Activated CD8-positive, alpha-beta memory T cell treated with anti-CD3 and anti-CD28 coated beads, Interleukin-2, amount 50 U/mL, for 24 hours (primary cell): Measurements from ENCODE around the gene KMT5B.

Source experiments
- DNase-seq: peaks from one replicate; pipeline ENCODE4 v3.0.0-alpha.2; 2020; ENCODE audit errors: extremely low read depth

KMT5B gene

DNA sequence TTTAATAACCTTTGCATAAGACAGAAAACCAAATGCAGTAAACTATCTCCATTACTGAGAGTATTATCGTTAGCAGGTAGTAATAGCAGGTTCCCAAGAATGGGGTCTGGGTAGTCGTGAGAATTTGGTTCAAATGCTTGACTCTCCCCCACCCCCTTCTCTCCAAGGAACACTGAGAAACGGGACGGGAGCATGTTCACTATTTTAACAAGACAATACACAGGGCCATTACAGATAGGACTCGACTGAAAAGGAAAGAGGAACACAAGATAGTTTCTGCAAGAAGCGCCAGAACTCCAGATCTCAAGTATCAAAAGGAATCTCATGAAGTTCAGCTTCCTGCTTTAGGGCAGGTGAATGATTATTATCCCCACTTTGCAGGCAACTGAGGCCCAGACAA is 27.0 kb downstream of the KMT5B start:
- DNase-seq = no peak

DNA sequence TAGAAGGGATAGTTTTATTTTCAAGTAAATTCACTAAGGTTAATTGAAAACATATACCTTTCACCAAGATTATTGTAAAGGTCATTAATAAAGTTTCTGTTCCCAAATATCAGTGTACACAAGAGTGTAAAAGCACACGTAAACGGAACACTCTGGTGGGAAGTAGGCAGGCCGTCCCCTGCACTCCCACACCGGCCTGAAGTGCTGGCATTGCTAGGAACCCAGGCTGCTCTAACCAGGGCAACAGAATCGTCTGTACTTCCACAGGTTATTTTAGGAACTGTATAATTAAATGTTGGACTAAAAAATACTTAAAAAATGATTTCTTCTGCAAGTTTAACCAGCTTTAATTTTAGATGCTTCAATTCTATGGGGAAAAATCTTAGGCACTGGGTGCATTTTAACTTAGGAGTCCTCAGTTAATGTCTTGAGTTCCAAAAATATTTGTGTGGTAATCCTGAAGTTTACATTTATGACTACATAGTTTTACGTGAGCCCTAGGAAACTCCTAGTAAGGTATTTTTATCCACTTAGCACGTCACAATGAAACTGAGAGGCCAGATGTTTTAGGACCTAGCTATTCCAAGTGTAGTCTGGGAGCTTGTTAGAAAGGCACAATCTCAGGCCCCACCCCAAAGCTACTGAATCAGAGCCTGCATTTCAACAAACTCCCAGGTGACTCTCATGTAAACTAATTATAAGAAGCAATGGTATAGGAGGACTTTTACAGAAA is 31.2 kb downstream of the KMT5B start:
- no peak for DNase-seq

DNA sequence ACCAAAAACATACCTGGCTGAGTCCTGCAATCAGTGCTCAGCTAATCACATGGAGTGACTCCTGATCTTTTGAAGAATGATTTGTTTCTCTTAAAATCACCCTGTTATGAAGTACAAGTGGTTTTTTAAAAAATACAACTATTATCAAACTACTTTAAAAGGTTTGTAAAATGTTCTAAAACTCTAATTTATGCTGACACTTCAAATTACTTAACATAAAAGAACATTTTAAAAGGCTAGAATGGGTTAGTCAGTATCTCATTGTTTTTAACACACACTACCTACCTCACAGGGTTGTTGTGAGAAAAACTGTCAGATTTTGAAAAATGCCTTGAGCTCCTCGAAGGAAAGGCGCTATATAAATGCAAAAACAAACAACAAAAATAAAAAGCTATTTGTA is 33.2 kb downstream of the KMT5B start:
- DNase-seq = no peak

DNA sequence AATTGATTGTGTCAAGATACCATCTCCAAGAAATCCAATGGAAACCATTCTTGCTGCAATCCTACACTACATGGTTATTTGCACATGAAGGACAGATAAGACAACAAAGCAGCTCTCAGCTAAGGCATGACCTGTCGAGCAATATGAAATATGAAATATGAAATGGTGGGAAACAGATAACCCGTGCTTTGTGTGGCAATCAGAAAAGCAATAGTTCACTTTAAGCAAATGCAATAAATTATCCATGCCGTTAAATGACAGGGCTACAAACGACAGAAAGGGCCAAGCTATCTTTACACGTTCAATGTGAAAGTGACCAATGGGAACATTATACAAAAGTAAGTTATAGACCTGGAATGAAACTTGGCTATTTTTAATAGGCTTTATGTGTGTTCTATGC is 35.2 kb downstream of the KMT5B start:
- no peak for DNase-seq

DNA sequence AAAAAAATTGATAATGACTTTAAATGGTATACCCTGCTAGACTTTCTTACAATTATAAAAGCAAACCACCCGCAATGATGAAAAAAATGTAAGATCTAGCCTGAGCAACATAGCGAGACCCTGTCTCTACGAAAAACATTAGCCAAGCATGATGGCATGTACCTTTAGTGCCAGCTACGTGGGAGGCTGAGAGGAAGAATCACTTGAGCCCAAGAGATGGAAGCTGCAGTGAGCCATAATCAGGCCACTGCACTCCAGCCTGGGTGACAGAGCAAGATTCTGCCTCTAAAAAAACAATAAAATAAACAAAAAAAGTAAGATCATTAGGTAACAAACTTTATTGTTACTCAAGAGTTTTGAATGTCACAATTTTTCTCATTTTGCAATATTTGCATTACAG is 39.2 kb downstream of the KMT5B start:
- DNase-seq = no peak

DNA sequence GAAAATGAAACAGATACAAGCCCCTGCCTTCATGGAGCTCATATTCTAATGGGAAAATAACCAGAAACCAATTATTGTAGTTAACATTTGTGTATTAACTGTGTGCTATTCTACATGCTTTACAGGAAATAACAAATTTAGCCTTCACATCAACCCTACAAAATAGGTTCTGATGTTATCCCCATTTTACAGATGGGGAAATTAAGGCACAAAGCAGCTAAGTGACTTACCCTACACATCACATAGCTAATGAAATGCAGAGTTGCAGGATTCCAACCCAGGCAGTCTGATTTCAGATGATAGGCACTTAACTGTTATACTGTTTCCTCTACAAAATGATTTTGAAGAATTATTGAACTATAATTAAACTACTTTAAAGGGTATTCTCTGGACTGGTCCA is 43.7 kb downstream of the KMT5B start:
- no peak for DNase-seq

DNA sequence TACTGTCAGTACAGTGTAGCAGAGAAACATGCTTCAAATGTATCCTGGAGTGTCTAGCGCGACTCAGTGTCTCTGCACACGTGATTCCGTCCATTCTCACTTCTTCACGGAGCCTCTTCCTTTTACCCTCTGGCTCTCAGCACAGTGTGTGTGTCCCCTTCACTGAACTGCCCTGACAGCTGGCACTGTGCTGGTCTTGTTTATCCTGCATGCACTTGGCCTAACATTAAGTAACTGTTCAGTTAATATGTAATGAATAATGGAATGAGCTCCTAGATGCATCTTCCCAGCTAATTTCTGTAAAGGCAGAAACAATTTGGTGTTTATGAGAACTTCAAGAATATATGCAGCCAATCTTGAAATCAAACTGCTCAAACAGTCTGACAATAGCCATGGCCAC is 44.4 kb downstream of the KMT5B start:
- no peak for DNase-seq

DNA sequence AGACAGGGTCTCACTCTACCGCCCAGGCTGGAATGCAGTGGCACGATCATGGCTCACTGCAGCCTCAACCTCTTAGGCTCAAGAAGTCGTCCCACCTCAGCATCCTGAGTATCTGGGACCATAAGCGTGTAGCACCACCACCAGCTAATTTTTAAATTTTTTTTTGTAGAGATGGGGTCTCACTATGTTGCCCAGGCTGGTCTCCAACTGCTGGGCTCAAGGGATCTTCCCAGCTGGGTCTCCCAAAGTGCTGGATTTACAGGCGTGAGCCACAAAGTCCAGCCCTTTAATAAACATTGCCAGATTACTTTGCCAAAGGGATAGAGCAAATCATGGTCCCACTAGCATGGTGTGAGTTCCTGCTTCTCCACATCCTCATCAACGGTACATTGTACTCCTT is 45.6 kb downstream of the KMT5B start:
- no peak for DNase-seq

DNA sequence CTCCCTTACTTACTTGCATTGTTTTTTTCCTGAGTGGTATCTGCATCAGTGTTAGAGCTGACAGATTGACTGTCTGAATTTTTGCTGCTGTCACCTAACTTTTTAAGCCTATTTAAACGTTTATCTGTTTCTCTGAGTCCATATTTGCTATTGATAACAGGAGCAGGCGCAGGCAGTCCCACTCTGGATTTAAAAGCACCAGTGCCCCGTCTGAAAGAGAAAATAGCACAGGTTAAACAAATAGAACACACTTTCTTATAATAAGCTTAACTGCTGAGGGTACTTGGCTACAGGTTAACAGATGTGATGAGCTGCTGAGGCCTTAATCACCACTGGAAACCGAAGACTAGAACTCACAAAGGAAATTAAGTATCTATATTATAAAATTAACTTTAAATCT is 46.1 kb downstream of the KMT5B start:
- no peak for DNase-seq

DNA sequence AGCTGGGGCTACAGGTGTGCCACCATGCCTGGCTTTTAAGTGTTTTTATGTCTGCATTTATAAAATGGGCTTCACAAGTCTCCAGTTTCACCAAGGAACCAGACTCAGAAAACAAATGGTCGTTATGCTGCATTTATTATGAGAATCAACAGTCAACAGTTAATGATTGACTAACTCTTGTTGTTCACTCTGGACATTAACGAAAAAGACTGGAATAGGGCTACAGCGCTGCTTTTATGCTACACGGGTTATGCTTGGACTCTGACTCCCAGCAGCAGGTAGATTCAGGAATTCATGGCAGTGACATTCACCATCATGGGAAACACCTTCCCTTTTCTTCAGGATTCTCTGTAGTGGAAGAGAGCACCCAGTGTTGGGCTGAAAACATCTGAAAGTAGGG is 47.5 kb downstream of the KMT5B start:
- no peak for DNase-seq

DNA sequence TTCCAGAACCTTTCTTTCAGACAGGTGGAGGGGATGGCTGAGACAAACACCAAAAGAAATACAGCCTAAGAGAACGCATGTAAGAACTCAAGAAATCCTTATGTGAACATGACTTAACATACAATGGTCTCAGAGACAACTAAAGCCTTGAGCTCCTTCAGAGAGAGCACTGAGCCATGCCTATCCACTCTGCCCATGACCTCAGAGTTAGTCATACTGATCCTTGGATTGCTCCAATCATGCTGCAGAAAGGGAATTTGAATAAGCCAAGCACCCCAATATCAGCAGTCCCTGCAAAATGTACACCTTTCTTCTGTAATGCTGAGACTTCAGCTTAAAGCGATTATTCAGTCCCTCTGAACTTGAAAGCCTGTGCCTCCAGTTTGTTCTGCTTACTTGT is 48.7 kb downstream of the KMT5B start:
- no peak for DNase-seq

DNA sequence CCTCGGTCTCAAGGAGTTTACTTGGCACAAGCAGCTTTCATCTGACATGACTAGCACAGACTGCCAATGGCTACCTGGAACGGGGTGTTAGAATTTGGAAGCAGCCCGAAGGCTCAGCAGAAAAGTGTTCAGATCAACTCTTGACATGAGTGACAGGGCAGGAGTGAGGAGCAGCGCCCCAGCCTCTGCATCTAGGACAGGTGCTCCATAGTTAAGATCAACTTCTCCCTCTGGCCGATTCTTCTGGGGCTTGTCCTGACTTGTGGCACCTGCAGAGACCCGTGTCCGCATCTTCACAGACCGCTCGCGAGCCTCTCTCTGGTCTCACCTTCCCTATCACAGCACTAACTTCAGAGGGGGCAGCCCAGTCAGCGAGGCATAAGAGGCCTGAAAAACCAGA is 49.4 kb downstream of the KMT5B start:
- DNase-seq = no peak

DNA sequence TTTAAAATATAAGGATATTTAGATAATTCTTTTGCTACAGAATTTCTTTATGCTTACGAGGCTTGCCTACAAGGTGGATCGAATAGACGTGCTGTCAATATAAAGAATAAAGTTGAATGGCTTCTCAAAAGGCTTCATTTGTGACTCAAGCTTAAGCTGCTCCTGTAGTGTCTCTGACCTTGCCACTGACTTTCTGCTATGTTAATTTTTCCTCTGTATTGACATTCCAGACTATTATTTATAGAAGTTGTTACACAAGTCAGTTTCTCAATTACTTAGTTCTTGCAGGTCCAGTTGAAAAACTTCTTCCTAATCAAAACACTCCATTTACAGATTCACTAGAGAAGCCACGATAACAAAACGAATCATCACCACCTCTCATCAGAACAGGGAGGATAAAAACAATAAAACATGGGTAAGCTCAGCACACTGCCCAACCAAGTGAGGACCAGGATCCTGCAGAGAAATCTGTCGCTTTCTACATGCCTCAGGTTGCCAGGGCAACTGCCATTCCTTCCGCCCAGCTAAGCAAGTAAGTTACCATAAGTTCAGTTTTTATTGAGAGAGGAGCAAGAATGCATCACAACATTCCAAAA is 52.9 kb downstream of the KMT5B start:
- DNase-seq = no peak

DNA sequence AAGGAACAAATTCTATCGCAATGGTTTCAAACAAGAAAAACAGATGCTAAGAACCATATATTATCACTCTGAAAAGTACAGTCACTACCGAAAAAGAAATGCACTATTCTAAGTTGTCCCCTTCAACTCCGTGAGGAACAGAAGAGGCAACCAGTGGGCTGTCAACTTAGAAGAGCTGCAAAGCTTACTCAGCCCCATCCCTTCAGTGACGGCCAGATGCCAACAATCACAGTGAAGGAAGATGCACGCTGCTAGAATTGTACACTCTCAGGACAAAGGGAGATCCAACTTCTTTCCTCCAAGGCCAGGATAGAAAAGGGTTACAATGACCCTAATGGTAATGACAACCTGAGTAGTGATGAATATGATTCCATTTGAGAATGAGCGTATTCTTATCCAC is 53.4 kb downstream of the KMT5B start:
- DNase-seq = no peak

DNA sequence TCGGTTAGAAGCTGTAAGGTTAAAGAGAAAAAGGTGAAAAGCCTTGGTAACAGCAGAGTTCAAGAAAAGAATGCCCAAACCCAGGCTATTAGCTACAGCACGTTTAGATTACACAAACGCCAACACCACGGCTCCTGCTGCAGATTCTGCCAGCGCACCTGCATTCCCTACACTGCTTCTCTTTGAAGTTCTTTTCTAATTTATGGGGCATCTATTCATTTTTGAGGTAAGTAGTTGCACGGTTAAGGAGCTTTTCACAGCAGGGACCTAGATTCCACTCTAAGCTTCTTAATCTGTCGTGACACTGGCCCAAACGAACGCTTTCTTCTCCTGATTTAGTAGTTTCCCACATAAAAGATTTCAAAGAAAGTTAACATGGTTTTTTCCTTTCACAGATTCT is 53.9 kb downstream of the KMT5B start:
- DNase-seq = no peak

DNA sequence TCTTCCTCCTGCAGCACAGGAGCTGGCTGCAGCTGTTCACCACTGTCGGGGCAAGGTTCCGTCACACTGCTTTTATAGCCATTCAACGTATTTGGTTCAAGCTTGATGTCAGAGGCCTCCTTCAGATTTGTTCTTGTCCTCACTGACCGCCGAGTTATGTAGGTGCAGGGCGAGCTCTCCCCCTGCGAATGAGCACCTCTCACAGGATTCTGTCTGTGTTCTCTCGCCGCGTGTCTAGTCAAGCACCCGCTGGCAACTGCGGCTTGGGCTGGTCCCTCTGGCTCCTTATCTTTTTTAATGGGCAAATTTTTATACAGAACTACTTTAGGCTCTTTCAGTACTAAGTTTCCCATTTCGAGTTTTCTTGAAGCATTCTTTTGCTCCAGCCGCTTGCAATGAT is 54.5 kb downstream of the KMT5B start:
- no peak for DNase-seq

DNA sequence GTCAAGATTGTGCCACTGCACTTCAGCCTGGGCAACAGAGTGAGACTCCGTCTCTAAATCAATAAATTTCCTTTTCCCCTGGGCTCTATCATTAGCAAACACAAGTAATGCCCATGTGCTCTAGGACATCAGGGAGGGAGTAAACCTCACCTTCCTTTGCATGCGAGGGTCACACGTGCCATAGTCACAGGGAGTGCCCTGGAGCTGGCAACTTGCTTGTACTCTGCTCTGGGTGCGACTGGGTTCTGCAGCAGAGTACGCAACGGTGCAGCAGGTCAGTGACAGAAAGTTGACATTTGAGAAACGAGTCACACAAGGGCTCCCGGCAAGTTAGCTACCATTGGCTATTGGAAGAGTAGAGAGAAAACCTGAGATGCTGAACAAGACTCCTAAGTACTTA is 59.4 kb downstream of the KMT5B start:
- DNase-seq = no peak

DNA sequence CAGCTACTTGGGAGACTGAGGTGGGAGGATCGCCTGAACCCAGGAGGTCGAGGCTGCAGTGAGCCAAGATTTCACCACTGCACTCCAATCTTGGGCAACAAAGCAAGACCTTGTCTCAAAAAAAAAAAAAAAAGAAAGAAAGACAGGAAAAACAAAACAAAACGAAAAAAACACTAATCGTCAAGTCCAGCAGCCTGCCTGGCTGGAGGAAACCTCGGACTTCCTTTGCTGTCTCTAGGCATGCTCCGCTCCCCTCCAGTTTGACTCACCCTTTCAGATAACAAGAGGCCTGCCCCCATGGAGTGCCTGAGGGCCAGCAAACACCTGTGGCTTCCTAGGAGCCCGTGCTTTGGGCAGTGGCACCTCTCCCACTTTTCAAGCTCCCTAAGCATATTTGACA is 63.1 kb downstream of the KMT5B start:
- no peak for DNase-seq

DNA sequence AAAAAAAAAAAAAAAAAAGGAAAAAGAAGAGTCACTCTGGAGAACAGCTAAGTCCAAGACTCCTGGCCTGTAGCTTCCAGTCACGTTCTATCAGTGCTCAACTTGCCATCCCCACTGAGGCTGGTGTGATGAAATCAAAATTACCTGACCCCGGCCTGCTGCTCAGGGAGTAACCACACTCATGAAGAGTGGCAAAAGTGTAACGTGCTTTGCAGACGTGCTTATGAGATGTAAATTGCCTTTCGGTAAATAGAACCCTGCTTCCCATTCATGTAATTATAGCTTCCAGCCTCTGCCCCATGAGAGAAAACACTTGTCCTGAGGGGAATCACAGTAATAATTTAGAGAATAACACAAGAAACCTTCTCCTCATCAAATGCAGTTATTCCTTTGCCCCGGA is 63.7 kb downstream of the KMT5B start:
- no peak for DNase-seq

DNA sequence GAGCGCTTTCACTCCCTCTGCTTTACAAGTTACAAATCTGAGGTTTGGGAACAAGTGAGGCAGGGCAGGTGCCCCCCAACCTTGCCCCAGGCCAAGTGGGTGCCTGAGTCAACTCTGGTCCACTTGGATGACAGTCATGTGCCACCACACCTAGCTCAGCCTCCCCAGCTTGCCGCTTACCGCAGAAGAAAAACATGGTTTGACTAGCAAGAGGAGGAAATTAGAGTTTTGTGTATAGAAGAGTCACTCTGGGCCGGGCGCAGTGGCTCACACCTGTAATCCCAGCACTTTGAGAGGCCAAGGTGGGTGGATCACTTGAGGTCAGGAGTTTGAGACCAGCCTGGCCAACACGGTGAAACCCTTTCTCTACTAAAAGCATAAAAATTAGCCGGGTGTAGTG is 64.2 kb downstream of the KMT5B start:
- DNase-seq = no peak

DNA sequence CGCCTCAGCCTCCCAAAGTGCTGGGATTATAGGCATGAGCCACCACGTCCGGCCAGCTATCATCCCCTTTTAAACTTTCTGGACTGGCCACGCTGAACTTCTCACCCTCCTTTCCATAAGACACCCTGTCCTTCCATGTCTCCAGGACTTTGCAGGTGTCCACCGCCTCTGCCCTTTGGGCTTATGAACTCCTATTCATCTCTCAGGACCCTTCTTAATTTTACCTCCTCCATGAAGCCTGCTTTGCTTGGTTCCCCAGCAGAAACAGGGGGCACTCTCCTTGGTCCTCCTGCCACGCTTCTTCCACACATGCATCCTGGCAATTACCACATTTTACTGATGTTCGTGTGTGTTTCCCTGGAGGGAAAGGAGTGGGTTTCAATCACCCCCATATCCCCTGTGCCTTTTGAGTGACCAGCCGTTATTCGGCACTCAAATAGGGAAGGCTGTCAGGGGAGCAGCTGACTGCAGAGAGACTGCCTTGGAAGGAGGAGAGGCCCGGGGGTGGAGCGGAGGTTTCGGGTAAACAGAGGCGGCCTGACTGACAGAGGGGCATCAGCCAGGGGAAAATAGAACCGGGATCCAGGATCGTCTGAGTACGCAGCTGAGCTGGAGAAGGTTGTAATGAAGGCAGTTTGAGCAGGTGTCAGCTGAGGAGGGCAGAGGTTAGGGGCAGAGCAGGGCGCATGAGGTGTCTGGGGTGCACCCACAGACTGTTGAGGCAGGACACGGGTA is 64.9 kb downstream of the KMT5B start:
- no peak for DNase-seq

DNA sequence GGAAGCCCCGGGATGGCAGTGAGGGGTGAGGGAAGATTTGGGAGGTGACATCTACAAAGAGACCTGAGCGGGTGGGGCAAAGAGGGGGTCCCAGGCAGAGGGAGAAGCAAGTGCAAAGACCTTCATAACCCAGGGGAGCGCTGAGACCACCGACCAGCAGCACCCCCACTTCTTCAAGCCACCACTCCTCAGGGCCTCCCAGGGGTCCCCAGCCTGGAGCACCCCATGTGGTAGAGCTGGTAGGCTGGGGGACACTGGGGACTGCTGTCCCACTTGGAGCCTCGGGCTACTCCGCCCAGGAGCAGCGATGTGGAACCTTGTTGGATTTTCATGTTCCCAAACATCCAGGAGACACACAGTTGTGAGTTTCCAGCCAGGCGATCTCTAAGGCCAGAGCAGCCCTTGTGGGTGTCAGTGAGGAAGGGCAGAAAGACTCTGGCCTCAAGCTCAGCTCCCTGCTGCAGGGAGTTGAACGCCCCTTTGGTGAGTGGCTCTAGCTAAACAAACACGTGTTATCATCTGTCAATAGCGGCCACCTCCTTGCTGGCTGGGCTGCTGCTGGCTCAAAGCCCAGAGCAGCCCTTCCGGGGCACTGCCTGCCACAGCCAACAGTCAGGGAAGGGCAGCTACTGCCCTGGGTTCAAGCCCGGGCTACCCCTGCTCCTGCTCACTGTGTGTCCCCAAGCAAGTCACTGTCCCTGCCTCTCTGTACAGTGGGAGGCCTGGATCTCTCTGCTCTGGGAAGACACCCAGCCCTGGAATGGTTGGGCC is 66.2 kb downstream of the KMT5B start:
- DNase-seq = no peak
